DND-41 (cell line): ENCODE results near the gene TCF4.

Experiments used
- ATAC-seq: fragments of 200-7000 bp; cut with Tn5 transposase; 3 replicates; pipeline ENCODE4 v1.9.1; 2021; ENCODE audit warnings: low read depth; ENCODE audit not compliant: insufficient read depth
- DNase-seq: peaks from one replicate; pipeline ENCODE4 v3.0.0-alpha.2; 2020
- H2AFZ ChIP-seq: 2 replicates; pipeline ENCODE4 v1.6.0; 2012; ENCODE audit warnings: low read depth, low read length
- H3K27ac ChIP-seq: 2 replicates; pipeline ENCODE4 v1.5.1; 2012; ENCODE audit warnings: low read length, inconsistent platforms
- H3K27me3 ChIP-seq: fragments of 200-600 bp; sonication (generic); 2 replicates; pipeline ENCODE4 v1.6.0; 2012; ENCODE audit warnings: low read length, mild to moderate bottlenecking, inconsistent platforms; ENCODE audit not compliant: insufficient read depth, poor library complexity
- H3K36me3 ChIP-seq: 2 replicates; pipeline ENCODE4 v1.5.1; 2012; ENCODE audit warnings: low read length, inconsistent platforms; ENCODE audit not compliant: insufficient read depth
- H3K4me1 ChIP-seq: 2 replicates; pipeline ENCODE4 v1.5.1; 2012; ENCODE audit warnings: mild to moderate bottlenecking, low read length; ENCODE audit not compliant: insufficient read depth
- H3K4me2 ChIP-seq: 2 replicates; pipeline ENCODE4 v1.6.0; 2012; ENCODE audit warnings: mild to moderate bottlenecking, moderate library complexity, low read length, inconsistent platforms; ENCODE audit not compliant: insufficient read depth
- H3K4me3 ChIP-seq, 2 experiments: fragments of 200-600 bp in 1 of 2; shearing (Covaris generic) in 1 of 2; 2 replicates each; pipeline ENCODE4 v1.5.1; 2012 to 2016; ENCODE audit warnings: inconsistent platforms in 2 of 2, low read length in 2 of 2, mild to moderate bottlenecking in 2 of 2, low read depth in 1 of 2, moderate library complexity in 1 of 2
- H3K79me2 ChIP-seq: 2 replicates; pipeline ENCODE4 v1.6.0; 2012; ENCODE audit warnings: low read length, inconsistent platforms; ENCODE audit not compliant: insufficient read depth
- H3K9ac ChIP-seq: 2 replicates; pipeline ENCODE4 v1.6.0; 2012; ENCODE audit warnings: low read depth, mild to moderate bottlenecking, inconsistent platforms, low read length, moderate library complexity
- H3K9me3 ChIP-seq: 2 replicates; pipeline ENCODE4 v1.5.1; 2012; ENCODE audit warnings: low read length, moderate library complexity, mild to moderate bottlenecking, inconsistent platforms; ENCODE audit not compliant: insufficient read depth, severe bottlenecking
- H4K20me1 ChIP-seq: 2 replicates; pipeline ENCODE4 v1.6.0; 2012; ENCODE audit warnings: low read length; ENCODE audit not compliant: insufficient read depth
- CTCF ChIP-seq: IDR thresholded peaks from 2 replicates; pipeline ENCODE4 v1.5.1; 2012; ENCODE audit warnings: borderline replicate concordance, low read length, moderate library complexity, mild to moderate bottlenecking; ENCODE audit not compliant: poor library complexity, severe bottlenecking; ENCODE audit errors: extremely low read depth
- EZH2 ChIP-seq: IDR thresholded peaks from 3 replicates; pipeline ENCODE4 v1.6.1; 2012; ENCODE audit warnings: borderline replicate concordance, low read depth, mild to moderate bottlenecking, moderate library complexity, low read length, inconsistent platforms; ENCODE audit not compliant: severe bottlenecking

Gene TCF4

GRCh38 chr18:55494899-55495298, 93.1 kb downstream of the TCF4 start:
- no peak overlapping the region for H3K4me2 ChIP-seq
- no peaks in the 10 kb centered on the region for H3K36me3 ChIP-seq
- no peaks in the 10 kb centered on the region for H3K9me3 ChIP-seq
- no peak overlapping the region for H2AFZ ChIP-seq
- DNase-seq (no peak), ATAC-seq (no peak)
- no peaks in the 10 kb centered on the region for H3K27me3 ChIP-seq
- no peaks in the 10 kb centered on the region; the same call in 1 of the 2 replicates for H3K79me2 ChIP-seq
- peaks cover 9% of the 10 kb centered on the region for H3K4me1 ChIP-seq
- no peak overlapping the region for H3K4me3 ChIP-seq
- H3K9ac ChIP-seq = no peak overlapping the region
- no peak overlapping the region for H3K27ac ChIP-seq
- H4K20me1 ChIP-seq = 0 out of 2 replicates have a peak, but pooled peaks cover 7% of the 10 kb centered on the region
- TF ChIP-seq EZH2 = no peak
- TF ChIP-seq CTCF = no peak

GRCh38 chr18:55494441-55494840, 93.6 kb downstream of the TCF4 start:
- ATAC-seq (no peak), DNase-seq (no peak)
- Histone ChIP-seq H3K79me2 (no peaks in the 10 kb centered on the region; the same call in 1 of the 2 replicates), H3K4me3 (no peak overlapping the region), H3K4me2 (no peak overlapping the region), H2AFZ (no peak overlapping the region), H4K20me1 (0 out of 2 replicates have a peak, but pooled peaks cover 7% of the 10 kb centered on the region), H3K27me3 (no peaks in the 10 kb centered on the region), H3K9ac (no peak overlapping the region), H3K9me3 (no peaks in the 10 kb centered on the region), H3K36me3 (no peaks in the 10 kb centered on the region), H3K27ac (no peak overlapping the region), H3K4me1 (peaks cover 14% of the 10 kb centered on the region)
- TF ChIP-seq CTCF (no peak), EZH2 (no peak)

GRCh38 chr18:55491616-55492015, 96.4 kb downstream of the TCF4 start:
- Histone ChIP-seq H3K9me3 (no peaks in the 10 kb centered on the region), H3K4me2 (no peak overlapping the region), H3K79me2 (no peaks in the 10 kb centered on the region; the same call in 1 of the 2 replicates), H3K4me1 (peaks cover 21% of the 10 kb centered on the region), H2AFZ (no peak overlapping the region), H4K20me1 (0 out of 2 replicates have a peak, but pooled peaks cover 11% of the 10 kb centered on the region), H3K36me3 (no peaks in the 10 kb centered on the region), H3K27ac (no peak overlapping the region), H3K4me3 (no peak overlapping the region), H3K27me3 (no peaks in the 10 kb centered on the region), H3K9ac (no peak overlapping the region)
- ATAC-seq = no peak
- DNase-seq = no peak
- TF ChIP-seq EZH2 = no peak
- no peak for TF ChIP-seq CTCF
